ENCODE data around the gene XPO6. TPM values are rescaled to one million over a fixed set of nuclear protein-coding genes. Genes with fewer than 3 reads are reported as not detected.

XPO6 gene
- total and polyA plus RNA-seq, 3 donors from 2014 or later, result 216 to 283 (median 238) TPM

DNA sequence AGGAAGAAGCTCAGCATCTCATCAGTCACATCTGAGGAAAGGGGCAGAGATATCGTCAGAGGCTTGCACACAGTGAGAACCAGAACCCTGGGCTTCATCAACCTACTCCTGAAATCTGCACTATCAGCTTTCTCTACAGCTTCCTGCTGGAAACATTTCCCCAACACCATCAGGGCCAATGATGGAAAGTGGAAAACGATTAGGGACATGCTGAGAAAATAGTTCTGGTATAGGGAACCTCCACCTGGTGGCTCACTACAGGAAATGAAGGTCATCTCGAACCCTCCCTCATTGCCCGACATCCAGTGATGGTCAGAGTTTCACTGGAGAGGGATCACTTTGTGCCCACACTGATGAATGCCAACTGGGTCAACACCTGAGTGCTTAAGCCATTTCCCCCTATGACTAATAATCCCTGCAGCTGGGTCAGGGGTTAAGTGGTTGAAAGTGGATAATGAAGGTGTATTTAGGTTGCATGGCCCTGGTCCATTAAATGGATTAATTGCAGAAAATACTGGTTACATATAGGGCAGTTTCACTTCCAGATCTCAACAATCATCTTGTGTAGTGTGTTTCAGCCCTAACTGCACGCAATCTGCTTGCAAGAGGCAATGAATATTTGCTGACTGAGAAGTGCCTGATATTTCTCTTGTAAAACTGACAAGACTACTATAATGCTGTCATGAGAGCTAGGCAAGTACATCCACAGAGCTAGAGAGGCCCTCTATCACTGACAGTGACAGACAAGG lies 105.1 kb downstream of the XPO6 start:
- Histone ChIP-seq H3K27me3 (no peaks in the 10 kb centered on the region), H3K27ac (no peak overlapping the region), H3K4me1 (no peaks in the 10 kb centered on the region), H3K9me3 (no peaks in the 10 kb centered on the region), H3K4me3 (no peak overlapping the region), H3K36me3 (ENCODE audit: low read depth, missing control alignments) (no peaks in the 10 kb centered on the region)
- intact Hi-C loops (cut with DNase I; ENCODE audit: low total_unique reads), result no loop called here
- TF ChIP-seq POLR2A (IDR thresholded peaks at IDR 0.05), result no peak
- TF ChIP-seq, protein P1, sequence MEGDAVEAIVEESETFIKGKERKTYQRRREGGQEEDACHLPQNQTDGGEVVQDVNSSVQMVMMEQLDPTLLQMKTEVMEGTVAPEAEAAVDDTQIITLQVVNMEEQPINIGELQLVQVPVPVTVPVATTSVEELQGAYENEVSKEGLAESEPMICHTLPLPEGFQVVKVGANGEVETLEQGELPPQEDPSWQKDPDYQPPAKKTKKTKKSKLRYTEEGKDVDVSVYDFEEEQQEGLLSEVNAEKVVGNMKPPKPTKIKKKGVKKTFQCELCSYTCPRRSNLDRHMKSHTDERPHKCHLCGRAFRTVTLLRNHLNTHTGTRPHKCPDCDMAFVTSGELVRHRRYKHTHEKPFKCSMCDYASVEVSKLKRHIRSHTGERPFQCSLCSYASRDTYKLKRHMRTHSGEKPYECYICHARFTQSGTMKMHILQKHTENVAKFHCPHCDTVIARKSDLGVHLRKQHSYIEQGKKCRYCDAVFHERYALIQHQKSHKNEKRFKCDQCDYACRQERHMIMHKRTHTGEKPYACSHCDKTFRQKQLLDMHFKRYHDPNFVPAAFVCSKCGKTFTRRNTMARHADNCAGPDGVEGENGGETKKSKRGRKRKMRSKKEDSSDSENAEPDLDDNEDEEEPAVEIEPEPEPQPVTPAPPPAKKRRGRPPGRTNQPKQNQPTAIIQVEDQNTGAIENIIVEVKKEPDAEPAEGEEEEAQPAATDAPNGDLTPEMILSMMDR (IDR thresholded peaks at IDR 0.05), result no peak
- 90 to 94% methylated on average over 5 of the region's 5 CpGs for WGBS, 2 donors
- no peak for DNase-seq

DNA sequence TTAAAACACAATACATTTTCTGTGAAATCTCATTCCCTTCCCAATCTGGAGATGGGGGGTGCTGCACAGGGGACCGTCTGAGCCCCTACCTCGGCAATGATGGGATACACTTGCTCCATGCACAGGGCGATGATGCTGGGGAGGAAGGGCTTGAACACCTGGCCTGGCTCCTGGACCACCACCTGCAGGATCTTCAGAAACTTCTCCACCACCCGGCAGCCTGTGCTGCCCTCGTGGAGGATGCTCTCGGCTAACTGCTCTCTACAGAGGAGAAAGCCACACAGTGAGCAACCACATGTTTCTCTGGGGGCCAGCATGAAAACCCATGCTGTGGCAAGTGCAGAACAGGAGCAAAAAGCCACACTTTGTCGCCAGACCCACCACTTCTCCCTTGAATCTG lies 105.8 kb downstream of the XPO6 start:
- H3K36me3 ChIP-seq (ENCODE audit: low read depth, missing control alignments), result no peaks in the 10 kb centered on the region
- 91 to 97% methylated on average over 6 to 7 of the region's 7 CpGs for WGBS, 2 donors
- H3K9me3 ChIP-seq, result no peaks in the 10 kb centered on the region
- H3K27me3 ChIP-seq, result no peaks in the 10 kb centered on the region
- H3K4me3 ChIP-seq, result no peak overlapping the region
- no peak for DNase-seq
- H3K27ac ChIP-seq, result no peak overlapping the region
- intact Hi-C loops (cut with DNase I; ENCODE audit: low total_unique reads), result no loop called here
- no peak for TF ChIP-seq POLR2A (IDR thresholded peaks at IDR 0.05)
- TF ChIP-seq, protein P1 (IDR thresholded peaks at IDR 0.05), result no peak
- no peaks in the 10 kb centered on the region for H3K4me1 ChIP-seq

DNA sequence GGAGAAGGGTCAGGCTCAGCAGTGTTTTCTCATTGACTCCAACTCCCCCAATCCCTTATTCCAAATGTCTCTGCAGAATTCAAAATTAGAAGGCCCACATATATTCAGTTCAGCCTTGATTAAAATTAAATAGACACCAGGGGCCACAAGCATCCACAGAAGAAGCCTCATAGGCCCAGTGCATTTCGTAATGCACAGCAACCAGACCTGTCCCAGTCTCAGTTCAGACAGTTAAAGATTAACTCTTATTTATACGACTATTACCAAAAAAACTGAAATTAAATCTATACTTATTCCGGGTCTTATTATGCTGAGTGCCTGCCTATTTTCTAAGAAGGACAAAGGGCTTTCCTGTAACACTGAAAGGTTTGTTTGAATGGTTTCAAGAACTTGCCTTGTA lies 106.5 kb downstream of the XPO6 start:
- no peak for DNase-seq
- WGBS, 2 donors, result 91 to 98% methylated on average over 3 of the region's 3 CpGs
- no peak for TF ChIP-seq POLR2A (IDR thresholded peaks at IDR 0.05)
- TF ChIP-seq, protein P1 (IDR thresholded peaks at IDR 0.05), result no peak

DNA sequence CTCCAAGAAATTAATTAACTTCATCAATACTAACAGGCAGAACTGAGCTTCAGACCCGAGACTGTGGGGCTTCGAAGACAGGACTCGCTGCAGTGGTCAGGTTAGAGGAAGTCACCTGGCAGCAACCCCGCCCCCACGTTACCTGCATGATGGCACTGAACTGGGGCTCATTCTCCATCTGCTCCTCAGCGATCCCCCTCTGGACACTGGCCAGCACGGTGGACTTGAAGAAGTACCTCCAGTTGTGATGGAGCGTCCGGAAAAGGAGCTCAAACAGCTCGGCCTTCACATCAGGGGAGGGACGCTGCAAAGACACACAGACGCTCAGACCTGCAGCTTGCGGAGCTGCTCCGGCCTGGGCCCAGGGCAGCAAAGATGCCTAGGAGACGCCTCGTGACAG lies 107.4 kb downstream of the XPO6 start:
- H3K36me3 ChIP-seq (ENCODE audit: low read depth, missing control alignments), result no peaks in the 10 kb centered on the region
- no peak overlapping the region for H3K27ac ChIP-seq
- no peaks in the 10 kb centered on the region for H3K27me3 ChIP-seq
- no peaks in the 10 kb centered on the region for H3K9me3 ChIP-seq
- 95 to 96% methylated on average over 16 of the region's 16 CpGs for WGBS, 2 donors
- intact Hi-C loops (cut with DNase I; ENCODE audit: low total_unique reads), result no loop called here
- H3K4me3 ChIP-seq, result no peak overlapping the region
- no peak for TF ChIP-seq POLR2A (IDR thresholded peaks at IDR 0.05)
- TF ChIP-seq, protein P1 (IDR thresholded peaks at IDR 0.05), result no peak
- DNase-seq, result no peak
- H3K4me1 ChIP-seq, result no peaks in the 10 kb centered on the region

More for the DNA sequence above, 106.5 kb downstream of the XPO6 start:
- no peaks in the 10 kb centered on the region for H3K4me1 ChIP-seq
- H3K9me3 ChIP-seq, result no peaks in the 10 kb centered on the region
- H3K27me3 ChIP-seq, result no peaks in the 10 kb centered on the region
- H3K36me3 ChIP-seq (ENCODE audit: low read depth, missing control alignments), result no peaks in the 10 kb centered on the region
- H3K4me3 ChIP-seq, result no peak overlapping the region
- no peak overlapping the region for H3K27ac ChIP-seq
- intact Hi-C loops (cut with DNase I; ENCODE audit: low total_unique reads), result no loop called here

Data from testis (tissue), 3 donors.